ENCODE results near the gene TDRD3. TPM values are rescaled to one million over a fixed set of nuclear protein-coding genes. Genes with fewer than 3 reads are reported as not detected.

The TDRD3 gene
- total RNA-seq, 1 donor from 2014 or later = 61.6 TPM

DNA sequence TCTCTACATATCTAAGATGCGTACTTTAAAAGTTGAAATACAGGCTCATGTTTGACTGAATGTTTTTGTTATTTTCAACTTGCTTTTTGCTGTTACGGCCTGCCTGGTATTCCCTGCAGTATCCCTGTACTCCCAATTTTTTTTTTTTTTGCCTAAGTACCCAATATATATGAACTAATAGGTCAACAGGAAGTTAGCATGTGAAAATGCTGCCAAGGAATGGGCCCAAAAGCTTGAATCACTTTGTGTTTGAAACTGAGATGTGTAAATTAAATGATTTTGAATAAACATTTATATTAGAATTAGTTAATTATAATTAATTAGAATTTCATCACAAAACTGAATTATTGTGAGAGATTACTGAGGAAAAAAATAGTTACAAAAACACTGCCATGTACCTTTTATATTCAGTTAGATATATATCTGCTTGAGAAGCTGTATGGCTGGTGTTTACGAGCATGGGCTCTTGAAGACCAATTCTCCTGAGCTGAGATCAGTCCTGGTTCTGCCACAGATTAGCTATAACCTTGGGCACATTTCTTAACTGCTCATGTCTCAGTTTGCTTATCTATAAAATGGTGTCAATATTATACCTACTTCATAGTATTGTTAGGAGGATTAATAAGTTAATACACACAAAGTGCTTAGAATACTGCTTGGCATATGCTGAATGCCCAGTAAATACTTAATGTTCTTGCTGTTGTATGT lies 16.0 kb downstream of the TDRD3 start:
- no peak overlapping the region for H3K9ac ChIP-seq (ENCODE audit: low read depth in 1 of 3, low read length in 3 of 3)
- no peak overlapping the region for H3K27ac ChIP-seq (ENCODE audit: low read depth, low read length)
- H3K4me1 ChIP-seq (ENCODE audit: control insufficient read depth in 3 of 3, insufficient read depth in 3 of 3, low read length in 3 of 3) = peaks cover 3 to 17% (median 5%) of the 10 kb centered on the region in 3 donors
- H3K9me3 ChIP-seq (ENCODE audit: control insufficient read depth in 3 of 3, low read length in 3 of 3) = no peaks in the 10 kb centered on the region
- H3K27me3 ChIP-seq (ENCODE audit: control insufficient read depth in 3 of 3, insufficient read depth in 3 of 3, low read length in 3 of 3) = no peaks in the 10 kb centered on the region
- H3K36me3 ChIP-seq (ENCODE audit: control insufficient read depth in 3 of 3, insufficient read depth in 3 of 3, low read length in 3 of 3) = no peaks in the 10 kb centered on the region
- H3K4me3 ChIP-seq (ENCODE audit: low read length in 3 of 3) = no peak overlapping the region

DNA sequence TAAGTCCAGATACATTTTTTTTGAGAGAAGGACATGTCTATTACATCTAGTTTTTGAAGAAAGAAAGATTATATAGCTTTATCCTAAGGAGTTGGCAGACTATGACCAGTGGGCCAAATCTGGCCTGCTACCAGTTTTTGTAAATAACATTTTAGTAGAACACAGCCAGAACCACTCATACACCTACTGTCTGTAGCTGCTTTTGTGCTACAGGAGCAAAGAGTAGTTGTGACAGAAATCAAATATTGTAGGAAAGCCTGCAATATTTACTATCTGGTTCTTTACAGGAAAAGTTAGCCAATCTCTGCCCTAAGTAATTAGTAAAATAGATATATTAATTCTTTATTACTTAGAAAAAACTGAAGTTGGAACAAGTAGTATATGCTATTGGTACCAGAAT lies 17.2 kb downstream of the TDRD3 start:
- Histone ChIP-seq H3K4me3 (ENCODE audit: low read length in 3 of 3) (no peak overlapping the region), H3K4me1 (ENCODE audit: control insufficient read depth in 3 of 3, insufficient read depth in 3 of 3, low read length in 3 of 3) (peaks cover 3 to 17% (median 5%) of the 10 kb centered on the region in 3 donors), H3K9ac (ENCODE audit: low read depth in 1 of 3, low read length in 3 of 3) (no peak overlapping the region), H3K27ac (ENCODE audit: low read depth, low read length) (no peak overlapping the region), H3K36me3 (ENCODE audit: control insufficient read depth in 3 of 3, insufficient read depth in 3 of 3, low read length in 3 of 3) (no peaks in the 10 kb centered on the region), H3K27me3 (ENCODE audit: control insufficient read depth in 3 of 3, insufficient read depth in 3 of 3, low read length in 3 of 3) (no peaks in the 10 kb centered on the region), H3K9me3 (ENCODE audit: control insufficient read depth in 3 of 3, low read length in 3 of 3) (no peaks in the 10 kb centered on the region)

DNA sequence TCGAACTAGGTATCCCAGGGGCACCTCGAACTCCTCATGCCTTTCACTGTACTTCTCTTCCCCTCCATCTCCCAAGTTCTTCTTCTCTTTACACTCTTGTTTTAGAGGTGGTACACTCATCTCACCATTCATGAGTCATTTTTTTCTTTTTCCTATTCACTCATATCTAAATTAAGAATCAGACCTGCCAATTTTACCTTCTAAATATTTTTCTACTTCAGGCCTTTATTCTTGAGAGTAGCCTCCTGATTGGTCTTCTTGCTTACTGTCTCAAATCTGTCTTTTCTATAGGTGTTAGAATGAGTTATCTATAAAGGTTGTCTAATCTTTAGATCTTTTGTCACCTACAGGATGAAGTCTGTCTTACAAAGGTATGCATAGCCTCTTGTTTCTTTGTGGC lies 20.7 kb downstream of the TDRD3 start:
- Histone ChIP-seq H3K4me3 (ENCODE audit: low read length in 3 of 3) (no peak overlapping the region), H3K9ac (ENCODE audit: low read depth in 1 of 3, low read length in 3 of 3) (no peak overlapping the region), H3K36me3 (ENCODE audit: control insufficient read depth in 3 of 3, insufficient read depth in 3 of 3, low read length in 3 of 3) (no peaks in the 10 kb centered on the region), H3K27me3 (ENCODE audit: control insufficient read depth in 3 of 3, insufficient read depth in 3 of 3, low read length in 3 of 3) (no peaks in the 10 kb centered on the region), H3K4me1 (ENCODE audit: control insufficient read depth in 3 of 3, insufficient read depth in 3 of 3, low read length in 3 of 3) (peaks cover 0 to 3% (median 0%) of the 10 kb centered on the region in 3 donors), H3K27ac (ENCODE audit: low read depth, low read length) (no peak overlapping the region), H3K9me3 (ENCODE audit: control insufficient read depth in 3 of 3, low read length in 3 of 3) (no peaks in the 10 kb centered on the region)

DNA sequence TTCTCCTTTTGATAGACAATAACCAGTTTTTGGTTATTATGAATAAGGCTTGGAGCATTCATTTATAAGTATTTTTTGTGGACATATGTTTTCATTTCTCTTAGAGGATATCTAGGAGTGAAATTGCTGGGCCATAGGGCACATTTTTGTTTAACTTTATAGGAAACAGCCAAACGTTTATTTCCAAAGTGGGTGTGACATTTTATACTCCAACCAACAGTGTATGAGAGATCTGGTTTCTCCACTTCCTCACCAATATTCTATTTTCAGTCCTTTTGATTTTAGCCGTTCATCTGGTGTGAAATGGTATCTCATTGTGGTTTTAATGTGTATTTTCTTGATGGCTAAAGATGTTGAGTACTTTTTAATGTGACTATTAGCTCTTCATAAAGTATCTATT lies 21.9 kb downstream of the TDRD3 start:
- no peaks in the 10 kb centered on the region for H3K4me1 ChIP-seq (ENCODE audit: control insufficient read depth in 3 of 3, insufficient read depth in 3 of 3, low read length in 3 of 3)
- H3K36me3 ChIP-seq (ENCODE audit: control insufficient read depth in 3 of 3, insufficient read depth in 3 of 3, low read length in 3 of 3) = no peaks in the 10 kb centered on the region
- H3K9me3 ChIP-seq (ENCODE audit: control insufficient read depth in 3 of 3, low read length in 3 of 3) = no peaks in the 10 kb centered on the region
- no peaks in the 10 kb centered on the region for H3K27me3 ChIP-seq (ENCODE audit: control insufficient read depth in 3 of 3, insufficient read depth in 3 of 3, low read length in 3 of 3)
- no peak overlapping the region for H3K27ac ChIP-seq (ENCODE audit: low read depth, low read length)
- no peak overlapping the region for H3K4me3 ChIP-seq (ENCODE audit: low read length in 3 of 3)
- no peak overlapping the region for H3K9ac ChIP-seq (ENCODE audit: low read depth in 1 of 3, low read length in 3 of 3)

DNA sequence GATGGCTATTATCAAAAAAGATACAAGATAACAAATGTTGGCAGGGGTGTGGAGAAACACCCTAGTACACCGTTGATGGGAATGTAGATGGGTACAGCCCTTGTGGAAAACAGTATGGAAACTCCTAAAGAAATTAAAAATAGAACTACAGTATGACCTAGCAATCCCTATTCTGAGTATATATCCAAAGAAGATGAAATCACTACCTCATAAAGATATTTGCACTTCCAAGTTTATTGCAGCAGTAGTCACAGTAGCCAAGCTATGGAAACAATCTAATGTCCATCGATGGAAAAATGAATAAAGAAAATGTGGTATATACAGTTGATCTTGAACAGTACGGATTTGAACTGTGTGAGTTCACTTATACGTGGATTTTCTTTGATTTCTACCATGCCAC lies 28.3 kb downstream of the TDRD3 start:
- no peak overlapping the region for H3K27ac ChIP-seq (ENCODE audit: low read depth, low read length)
- no peak overlapping the region for H3K9ac ChIP-seq (ENCODE audit: low read depth in 1 of 3, low read length in 3 of 3)
- no peaks in the 10 kb centered on the region for H3K9me3 ChIP-seq (ENCODE audit: control insufficient read depth in 3 of 3, low read length in 3 of 3)
- H3K27me3 ChIP-seq (ENCODE audit: control insufficient read depth in 3 of 3, insufficient read depth in 3 of 3, low read length in 3 of 3) = no peaks in the 10 kb centered on the region
- H3K36me3 ChIP-seq (ENCODE audit: control insufficient read depth in 3 of 3, insufficient read depth in 3 of 3, low read length in 3 of 3) = no peaks in the 10 kb centered on the region
- no peak overlapping the region for H3K4me3 ChIP-seq (ENCODE audit: low read length in 3 of 3)
- H3K4me1 ChIP-seq (ENCODE audit: control insufficient read depth in 3 of 3, insufficient read depth in 3 of 3, low read length in 3 of 3) = no peaks in the 10 kb centered on the region

DNA sequence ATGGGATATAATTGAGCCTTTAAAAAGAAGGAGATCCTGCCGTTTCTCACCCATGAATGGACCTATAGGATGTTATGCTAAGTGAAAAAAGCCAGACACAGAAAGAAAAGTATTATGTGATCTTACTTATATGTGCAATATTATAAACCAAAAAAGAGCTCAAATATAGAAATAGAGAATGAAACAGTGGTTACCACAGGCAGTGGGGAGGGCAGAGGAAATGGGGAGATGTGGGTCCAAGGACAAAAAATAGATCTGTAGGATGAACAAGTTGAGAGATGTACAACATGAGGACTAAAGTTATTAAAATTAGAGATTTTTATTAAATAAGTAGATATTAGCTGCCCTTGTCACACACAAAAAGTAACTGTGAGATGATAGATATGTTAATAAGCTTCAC lies 29.1 kb downstream of the TDRD3 start:
- H3K27me3 ChIP-seq (ENCODE audit: control insufficient read depth in 3 of 3, insufficient read depth in 3 of 3, low read length in 3 of 3) = no peaks in the 10 kb centered on the region
- H3K27ac ChIP-seq (ENCODE audit: low read depth, low read length) = no peak overlapping the region
- H3K9ac ChIP-seq (ENCODE audit: low read depth in 1 of 3, low read length in 3 of 3) = no peak overlapping the region
- no peaks in the 10 kb centered on the region for H3K4me1 ChIP-seq (ENCODE audit: control insufficient read depth in 3 of 3, insufficient read depth in 3 of 3, low read length in 3 of 3)
- no peak overlapping the region for H3K4me3 ChIP-seq (ENCODE audit: low read length in 3 of 3)
- H3K36me3 ChIP-seq (ENCODE audit: control insufficient read depth in 3 of 3, insufficient read depth in 3 of 3, low read length in 3 of 3) = no peaks in the 10 kb centered on the region
- H3K9me3 ChIP-seq (ENCODE audit: control insufficient read depth in 3 of 3, low read length in 3 of 3) = no peaks in the 10 kb centered on the region

DNA sequence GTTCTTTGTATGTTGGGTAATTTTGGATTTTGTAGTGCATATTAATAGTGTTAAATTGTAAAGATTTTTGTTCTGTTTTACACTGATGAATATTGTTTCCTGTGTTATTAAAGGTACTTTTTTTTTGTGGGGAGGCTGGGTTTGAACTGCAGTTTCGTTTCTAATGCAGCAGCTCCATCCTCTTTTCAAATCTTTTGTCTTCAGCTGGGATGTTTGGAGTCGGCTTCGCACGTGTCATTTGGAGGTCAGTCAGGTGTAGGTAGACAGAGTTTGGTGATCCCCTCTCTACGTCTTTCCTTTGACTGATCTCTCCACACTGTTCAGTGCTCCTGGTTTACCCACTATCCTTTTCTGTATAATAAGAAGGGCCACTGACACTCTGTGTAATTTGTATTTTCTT lies 30.3 kb downstream of the TDRD3 start:
- Histone ChIP-seq H3K27me3 (ENCODE audit: control insufficient read depth in 3 of 3, insufficient read depth in 3 of 3, low read length in 3 of 3) (no peaks in the 10 kb centered on the region), H3K4me1 (ENCODE audit: control insufficient read depth in 3 of 3, insufficient read depth in 3 of 3, low read length in 3 of 3) (no peaks in the 10 kb centered on the region), H3K9me3 (ENCODE audit: control insufficient read depth in 3 of 3, low read length in 3 of 3) (no peaks in the 10 kb centered on the region), H3K9ac (ENCODE audit: low read depth in 1 of 3, low read length in 3 of 3) (no peak overlapping the region), H3K36me3 (ENCODE audit: control insufficient read depth in 3 of 3, insufficient read depth in 3 of 3, low read length in 3 of 3) (no peaks in the 10 kb centered on the region), H3K27ac (ENCODE audit: low read depth, low read length) (no peak overlapping the region), H3K4me3 (ENCODE audit: low read length in 3 of 3) (no peak overlapping the region)

DNA sequence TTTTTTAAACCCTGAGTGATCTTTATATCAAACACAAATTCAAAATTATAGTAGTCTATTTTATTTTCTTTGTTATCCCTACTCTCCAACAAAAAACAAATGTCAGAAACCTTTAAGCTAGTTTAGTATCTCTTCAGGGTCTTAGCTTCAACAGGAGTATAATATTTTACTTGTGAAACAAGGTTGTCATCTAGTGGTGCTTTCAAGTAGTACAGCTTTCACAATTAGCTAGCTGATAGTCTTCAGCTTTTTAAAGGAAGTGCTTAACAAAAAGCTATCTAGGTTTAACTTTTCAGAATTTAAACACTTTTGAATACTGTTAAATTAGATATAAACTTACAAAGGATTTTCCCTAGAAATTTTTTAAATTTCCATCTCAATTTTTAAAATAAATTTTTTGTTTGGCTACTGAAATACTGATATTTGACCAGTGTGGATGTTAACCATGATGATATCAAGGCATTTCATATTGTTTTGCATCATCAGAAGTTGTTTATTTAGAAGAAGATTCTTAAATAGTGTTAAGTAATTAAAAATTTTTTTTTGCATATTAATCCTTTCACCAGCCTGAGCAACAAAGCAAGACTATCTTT lies 34.2 kb downstream of the TDRD3 start:
- no peak overlapping the region for H3K4me3 ChIP-seq (ENCODE audit: low read length in 3 of 3)
- no peak overlapping the region for H3K9ac ChIP-seq (ENCODE audit: low read depth in 1 of 3, low read length in 3 of 3)
- H3K4me1 ChIP-seq (ENCODE audit: control insufficient read depth in 3 of 3, insufficient read depth in 3 of 3, low read length in 3 of 3) = no peaks in the 10 kb centered on the region
- no peaks in the 10 kb centered on the region for H3K36me3 ChIP-seq (ENCODE audit: control insufficient read depth in 3 of 3, insufficient read depth in 3 of 3, low read length in 3 of 3)
- no peaks in the 10 kb centered on the region for H3K9me3 ChIP-seq (ENCODE audit: control insufficient read depth in 3 of 3, low read length in 3 of 3)
- no peak overlapping the region for H3K27ac ChIP-seq (ENCODE audit: low read depth, low read length)
- H3K27me3 ChIP-seq (ENCODE audit: control insufficient read depth in 3 of 3, insufficient read depth in 3 of 3, low read length in 3 of 3) = no peaks in the 10 kb centered on the region

DNA sequence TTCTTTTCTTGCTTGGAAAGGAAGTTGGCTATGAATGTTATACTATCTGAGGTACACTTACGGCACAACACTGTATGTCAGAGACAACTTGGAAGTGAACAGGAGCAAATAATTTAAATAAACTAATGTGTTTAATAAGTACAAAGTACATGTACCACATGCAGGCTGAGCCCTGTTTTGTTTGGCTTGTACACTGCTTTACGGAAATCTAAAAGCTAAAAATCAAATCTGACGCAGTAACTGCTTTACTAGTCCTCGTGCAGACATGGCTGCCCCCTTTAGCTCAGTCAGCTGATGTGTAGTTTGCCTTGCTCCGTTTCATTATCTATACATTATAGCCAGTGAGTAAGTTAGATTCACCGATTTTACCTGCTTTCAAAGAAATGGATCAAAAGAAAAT lies 36.5 kb downstream of the TDRD3 start:
- Histone ChIP-seq H3K9ac (ENCODE audit: low read depth in 1 of 3, low read length in 3 of 3) (no peak overlapping the region), H3K9me3 (ENCODE audit: control insufficient read depth in 3 of 3, low read length in 3 of 3) (no peaks in the 10 kb centered on the region), H3K4me1 (ENCODE audit: control insufficient read depth in 3 of 3, insufficient read depth in 3 of 3, low read length in 3 of 3) (no peaks in the 10 kb centered on the region)

DNA sequence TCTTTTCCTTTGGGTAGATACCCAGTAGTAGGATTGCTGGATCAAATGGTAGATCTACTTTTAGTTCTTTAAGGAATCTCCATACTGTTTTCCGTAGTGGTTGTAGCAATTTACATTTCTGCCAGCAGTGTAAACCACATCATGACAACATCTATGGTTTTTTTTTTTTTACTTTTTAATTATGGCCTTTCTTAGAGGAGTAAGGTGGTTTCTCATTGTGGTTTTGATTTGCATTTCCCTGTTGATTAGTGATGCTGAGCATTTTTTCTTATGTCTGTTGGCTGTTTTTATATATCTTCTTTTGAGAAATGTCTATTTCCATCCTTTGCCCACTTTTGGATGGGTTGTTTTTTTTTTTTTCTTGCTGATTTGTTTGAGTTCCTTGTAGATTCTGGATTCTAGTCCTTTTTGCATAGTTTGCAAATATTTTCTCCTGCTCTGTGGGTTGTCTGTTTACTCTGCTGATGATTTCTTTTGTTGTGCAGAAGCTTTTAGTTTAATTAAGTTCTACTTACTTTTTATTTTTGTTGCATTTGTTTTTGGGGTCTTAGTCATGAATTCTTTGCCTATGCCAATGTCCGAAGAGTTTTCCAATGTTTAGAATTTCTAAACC lies 38.8 kb downstream of the TDRD3 start:
- Histone ChIP-seq H3K4me1 (ENCODE audit: control insufficient read depth in 3 of 3, insufficient read depth in 3 of 3, low read length in 3 of 3) (no peaks in the 10 kb centered on the region), H3K4me3 (ENCODE audit: low read length in 3 of 3) (no peak overlapping the region), H3K9me3 (ENCODE audit: control insufficient read depth in 3 of 3, low read length in 3 of 3) (no peaks in the 10 kb centered on the region), H3K27ac (ENCODE audit: low read depth, low read length) (no peak overlapping the region), H3K36me3 (ENCODE audit: control insufficient read depth in 3 of 3, insufficient read depth in 3 of 3, low read length in 3 of 3) (no peaks in the 10 kb centered on the region), H3K9ac (ENCODE audit: low read depth in 1 of 3, low read length in 3 of 3) (no peak overlapping the region), H3K27me3 (ENCODE audit: control insufficient read depth in 3 of 3, insufficient read depth in 3 of 3, low read length in 3 of 3) (no peaks in the 10 kb centered on the region)

More for the DNA sequence above, 36.5 kb downstream of the TDRD3 start:
- no peak overlapping the region for H3K4me3 ChIP-seq (ENCODE audit: low read length in 3 of 3)
- H3K27me3 ChIP-seq (ENCODE audit: control insufficient read depth in 3 of 3, insufficient read depth in 3 of 3, low read length in 3 of 3) = no peaks in the 10 kb centered on the region
- H3K36me3 ChIP-seq (ENCODE audit: control insufficient read depth in 3 of 3, insufficient read depth in 3 of 3, low read length in 3 of 3) = no peaks in the 10 kb centered on the region
- H3K27ac ChIP-seq (ENCODE audit: low read depth, low read length) = no peak overlapping the region

Measured in skeletal muscle tissue (tissue), 4 donors.